Measurements from ENCODE around the gene TICAM1. TPM values are rescaled to one million over a fixed set of nuclear protein-coding genes. Genes with fewer than 3 reads are reported as not detected.
"Not testable (repeated sequence)": the region's sequence is repeated elsewhere in the genome, so short reads cannot be mapped to it uniquely, and the experiment has no call there.

Gene TICAM1
- total RNA-seq, 3 donors from 2014 or later: 3.5 to 5.2 (median 4.7) TPM

GRCh38 chr19:4802711-4803110 is 28.8 kb downstream of the TICAM1 start:
- Histone ChIP-seq H3K4me1 (peaks cover 0 to 13% of the 10 kb centered on the region in 2 donors), H3K27me3 (no peaks in the 10 kb centered on the region), H3K4me3 (no peak overlapping the region), H3K36me3 (no peaks in the 10 kb centered on the region), H3K9me3 (no peaks in the 10 kb centered on the region), H3K27ac (no peak overlapping the region)
- no peak for DNase-seq (ENCODE audit: low spot score in 2 of 2)
- TF ChIP-seq POLR2A (IDR thresholded peaks at IDR 0.05) (no peak), CTCF (IDR thresholded peaks at IDR 0.05) (no peak), POLR2AphosphoS5 (IDR thresholded peaks at IDR 0.05) (no peak)
- intact Hi-C loops (cut with DNase I; ENCODE audit: low total_unique reads): no loop called here

GRCh38 chr19:4801085-4801619 is 30.4 kb downstream of the TICAM1 start:
- peak overlapping the region; percentile 75 to 97 for H3K27ac ChIP-seq
- peaks cover 0 to 13% of the 10 kb centered on the region in 2 donors for H3K4me1 ChIP-seq
- H3K27me3 ChIP-seq: no peaks in the 10 kb centered on the region
- no peak for DNase-seq (ENCODE audit: low spot score in 2 of 2)
- no peak for TF ChIP-seq POLR2AphosphoS5 (IDR thresholded peaks at IDR 0.05)
- TF ChIP-seq POLR2A (IDR thresholded peaks at IDR 0.05): no peak
- no peak for TF ChIP-seq CTCF (IDR thresholded peaks at IDR 0.05)
- no peaks in the 10 kb centered on the region for H3K36me3 ChIP-seq
- intact Hi-C loops (cut with DNase I; ENCODE audit: low total_unique reads): no loop called here
- H3K4me3 ChIP-seq: no peak overlapping the region
- H3K9me3 ChIP-seq: no peaks in the 10 kb centered on the region

- no peaks in the 10 kb centered on the region for H3K36me3 ChIP-seq
- peak; percentile 94 to 96 for DNase-seq (ENCODE audit: low spot score in 2 of 2)
- intact Hi-C loops (cut with DNase I; ENCODE audit: low total_unique reads): no loop called here
- H3K27ac ChIP-seq: peak overlapping the region; percentile 95 to 97
- no peaks in the 10 kb centered on the region for H3K9me3 ChIP-seq
- H3K27me3 ChIP-seq: no peaks in the 10 kb centered on the region
- TF ChIP-seq POLR2A (IDR thresholded peaks at IDR 0.05): no peak
- peak in 2 of 3 donors; percentile 52 to 86 for TF ChIP-seq POLR2AphosphoS5 (IDR thresholded peaks at IDR 0.05)
- peak overlapping the region in 2 of 3 donors; percentile 7 to 40 for H3K4me3 ChIP-seq
- H3K4me1 ChIP-seq: peaks cover 0 to 13% of the 10 kb centered on the region in 2 donors
Measured at GRCh38 chr19:4800591-4801081, 30.9 kb downstream of the TICAM1 start.

GRCh38 chr19:4795400-4795799 is 36.1 kb downstream of the TICAM1 start:
- Histone ChIP-seq H3K4me1 (peaks cover 3 to 17% of the 10 kb centered on the region in 2 donors), H3K9me3 (no peaks in the 10 kb centered on the region), H3K36me3 (no peaks in the 10 kb centered on the region), H3K4me3 (peak overlapping the region in 1 of 3 donors; percentile 1), H3K27ac (peak overlapping the region; percentile 56 to 64), H3K27me3 (no peaks in the 10 kb centered on the region)
- DNase-seq (ENCODE audit: low spot score in 2 of 2): no peak
- intact Hi-C loops (cut with DNase I; ENCODE audit: low total_unique reads): no loop called here
- TF ChIP-seq CTCF (IDR thresholded peaks at IDR 0.05) (no peak), POLR2AphosphoS5 (IDR thresholded peaks at IDR 0.05) (no peak), POLR2A (IDR thresholded peaks at IDR 0.05) (no peak)

GRCh38 chr19:4794971-4795370 is 36.5 kb downstream of the TICAM1 start:
- H3K27me3 ChIP-seq: no peaks in the 10 kb centered on the region
- peak overlapping the region in 1 of 3 donors; percentile 1 for H3K4me3 ChIP-seq
- peak overlapping the region; percentile 45 to 64 for H3K27ac ChIP-seq
- DNase-seq (ENCODE audit: low spot score in 2 of 2): no peak
- no peaks in the 10 kb centered on the region for H3K36me3 ChIP-seq
- no peak for TF ChIP-seq POLR2AphosphoS5 (IDR thresholded peaks at IDR 0.05)
- no peak for TF ChIP-seq CTCF (IDR thresholded peaks at IDR 0.05)
- no peak for TF ChIP-seq POLR2A (IDR thresholded peaks at IDR 0.05)
- H3K4me1 ChIP-seq: peaks cover 3 to 13% of the 10 kb centered on the region in 2 donors
- intact Hi-C loops (cut with DNase I; ENCODE audit: low total_unique reads): no loop called here
- H3K9me3 ChIP-seq: no peaks in the 10 kb centered on the region

- H3K27ac ChIP-seq; H3K36me3 ChIP-seq; H3K27me3 ChIP-seq; DNase-seq (ENCODE audit: low spot score in 2 of 2); H3K9me3 ChIP-seq; intact Hi-C loops (cut with DNase I; ENCODE audit: low total_unique reads): not testable (repeated sequence)
- Histone ChIP-seq H3K4me1 (peaks cover 3 to 12% of the 10 kb centered on the region in 2 donors), H3K4me3 (peak overlapping the region in 2 of 3 donors; percentile 74 to 85)
Measured at GRCh38 chr19:4793278-4793677, 38.2 kb downstream of the TICAM1 start.

GRCh38 chr19:4792866-4793195 is 38.7 kb downstream of the TICAM1 start:
- H3K9me3 ChIP-seq; H3K27me3 ChIP-seq; H3K36me3 ChIP-seq; intact Hi-C loops (cut with DNase I; ENCODE audit: low total_unique reads); DNase-seq (ENCODE audit: low spot score in 2 of 2): not testable (repeated sequence)
- Histone ChIP-seq H3K27ac (peak overlapping the region; percentile 89 to 93), H3K4me3 (peak overlapping the region in 2 of 3 donors; percentile 74 to 85), H3K4me1 (peaks cover 3 to 12% of the 10 kb centered on the region in 2 donors)

- peak overlapping the region; percentile 74 to 91 (median 85) for H3K4me3 ChIP-seq
- intact Hi-C loops (cut with DNase I; ENCODE audit: low total_unique reads); DNase-seq (ENCODE audit: low spot score in 2 of 2): not testable (repeated sequence)
Measured at GRCh38 chr19:4792019-4792865, 39.3 kb downstream of the TICAM1 start.

More at GRCh38 chr19:4792019-4792865, 39.3 kb downstream of the TICAM1 start:
- Histone ChIP-seq H3K4me1 (peaks cover 3 to 12% of the 10 kb centered on the region in 2 donors), H3K27ac (peak overlapping the region; percentile 89 to 93)
- not testable (repeated sequence) for H3K9me3 ChIP-seq, H3K36me3 ChIP-seq, H3K27me3 ChIP-seq

Data from breast epithelium (tissue), 4 donors.